Transverse colon (tissue), 4 donors: ENCODE measurements around the gene HYI. TPM values are rescaled to one million over a fixed set of nuclear protein-coding genes. Genes with fewer than 3 reads are reported as not detected.
"Not testable (repeated sequence)": the region's sequence is repeated elsewhere in the genome, so short reads cannot be mapped to it uniquely, and the experiment has no call there.

Experiments
- DNase-seq: peaks from one replicate; pipeline ENCODE4 v3.0.0-alpha.2; 2019
- H3K27ac ChIP-seq, 4 donors: fragments of 200-600 bp; sonication (generic); 2 replicates each; pipeline ENCODE4 v1.5.1; 2016 to 2018; ENCODE audit warnings: inconsistent platforms in 4 of 4
- H3K27me3 ChIP-seq: fragments of 200-600 bp; sonication (generic); 2 replicates; pipeline ENCODE4 v1.5.1; 2017; ENCODE audit warnings: inconsistent platforms
- H3K36me3 ChIP-seq, 4 donors: fragments of 200-600 bp; sonication (generic); 2 replicates each; pipeline ENCODE4 v1.5.1; 2017 to 2019; ENCODE audit warnings: inconsistent platforms in 4 of 4
- H3K4me1 ChIP-seq, 4 donors: fragments of 200-600 bp; sonication (generic); 2 replicates each; pipeline ENCODE4 v1.5.1; 2017 to 2020; ENCODE audit warnings: inconsistent platforms in 4 of 4
- H3K4me3 ChIP-seq, 4 donors: fragments of 200-600 bp; sonication (generic); 1 replicate in 1 of 4; 2 replicates in 3 of 4; pipeline versions ENCODE4 v1.5.1 to v1.6.1; 2017 to 2019; ENCODE audit warnings: inconsistent platforms in 4 of 4
- H3K9me3 ChIP-seq, 2 donors: fragments of 200-600 bp; sonication (generic); 2 replicates each; pipeline ENCODE4 v1.5.1; 2017 to 2019; ENCODE audit warnings: inconsistent platforms in 2 of 2
- CTCF ChIP-seq, 5 experiments: fragments of 200-600 bp in 3 of 5; fragments of 450-650 bp in 2 of 5; sonication (generic) in 3 of 5; IDR thresholded peaks; 1 replicate in 2 of 5; 2 replicates in 3 of 5; pipeline ENCODE4 v1.5.1; 2016 to 2017; ENCODE audit warnings: antibody characterized with exemption in 5 of 5, inconsistent platforms in 3 of 5, mild to moderate bottlenecking in 2 of 5, moderate library complexity in 1 of 5
- EP300 ChIP-seq: sonication (generic); formaldehyde crosslinking; IDR thresholded peaks from one replicate; pipeline ENCODE4 v1.6.1; 2017; ENCODE audit warnings: antibody characterized with exemption, low read depth
- POLR2A ChIP-seq: fragments of 450-650 bp; IDR thresholded peaks from one replicate; pipeline ENCODE4 v1.6.1; 2016; ENCODE audit warnings: antibody characterized with exemption, mild to moderate bottlenecking, moderate library complexity
- POLR2AphosphoS5 ChIP-seq, 3 donors: sonication (generic); formaldehyde crosslinking; IDR thresholded peaks; one replicate each; pipeline ENCODE4 v1.6.1; 2016; ENCODE audit warnings: antibody characterized with exemption in 3 of 3
- WGBS, 2 donors: methylation state at CpG; one replicate each; pipeline ENCODE4 v1.1.5; 2018; ENCODE audit warnings: low coverage in 1 of 2; 5-methylcytosine and 5-hydroxymethylcytosine counted together
- in situ Hi-C, 4 donors: fragments of 200-750 bp; cut with MboI; loops; one replicate each; pipeline versions ENCODE4 v1.15.0 to v1.15.1; 2017; ENCODE audit warnings: low sequenced_read_pairs in 3 of 4, low pct_ligation_motif_present in 1 of 4, low pct_unique_long_range_greater_than_20kb in 1 of 4
- intact Hi-C: fragments of 100-400 bp; cut with DNase I; formaldehyde crosslinking; loops from one replicate; pipeline ENCODE4 v1.15.1; 2023; ENCODE audit warnings: low total_unique reads
- total RNA-seq, 4 donors: library from RNA; depleted of rRNA; stranded (reverse); fragments of >200 nt; gene quantifications; one replicate each; pipeline ENCODE4 v1.1.0, GENCODE V29; 2016

HYI gene
- total RNA-seq, result 100 to 1,000 TPM in 3 of 4 donors, 10 to 100 TPM in 1; 71.1 to 126 (median 119) TPM

GRCh38 chr1:43453442-43454269, at the start of gene HYI:
TSS of gene HYI (minus strand) at chr1:43453931. CDS start at chr1:43453793, 138 bp downstream.
- peak; percentile 92 for DNase-seq
- intact Hi-C loops (no loop called here), in situ Hi-C loops (no loop called here)
- 0% methylated on average over 10 to 67 of the region's 87 CpGs for WGBS, 2 donors
- TF ChIP-seq POLR2AphosphoS5 (IDR thresholded peaks at IDR 0.05) (peak; percentile 74 to 81 (median 75)), POLR2A (peak; percentile 63), EP300 (no peak), CTCF (IDR thresholded peaks at IDR 0.05) (no peak)
- no peaks in the 10 kb centered on the region for H3K9me3 ChIP-seq
- peaks cover 0 to 12% (median 2%) of the 10 kb centered on the region in 4 donors for H3K36me3 ChIP-seq
- no peaks in the 10 kb centered on the region for H3K27me3 ChIP-seq
- peak within 1 kb of the TSS; percentile 20 to 67 (median 55) for H3K4me3 ChIP-seq
- H3K4me1 ChIP-seq, result peaks cover 0 to 27% (median 19%) of the 10 kb centered on the region in 4 donors
- peak within 1 kb of the TSS; percentile 91 to 97 (median 94) for H3K27ac ChIP-seq

- H3K27ac ChIP-seq, H3K4me1 ChIP-seq, intact Hi-C loops, H3K36me3 ChIP-seq, H3K4me3 ChIP-seq, H3K9me3 ChIP-seq, in situ Hi-C loops, H3K27me3 ChIP-seq, DNase-seq: not testable (repeated sequence)
- no CpG with 5 or more reads among the region's 33 CpGs for WGBS, 2 donors
Measured at GRCh38 chr1:43501806-43502205, 48.1 kb upstream of the HYI start.

- Histone ChIP-seq H3K27ac (no peak overlapping the region), H3K4me1 (no peaks in the 10 kb centered on the region), H3K27me3 (no peaks in the 10 kb centered on the region), H3K4me3 (no peak overlapping the region), H3K36me3 (no peaks in the 10 kb centered on the region), H3K9me3 (no peaks in the 10 kb centered on the region)
- 80 to 88% methylated on average over 6 of the region's 6 CpGs for WGBS, 2 donors
- in situ Hi-C loops, result no loop called here
- intact Hi-C loops, result no loop called here
- TF ChIP-seq EP300, result no peak
- TF ChIP-seq POLR2AphosphoS5 (IDR thresholded peaks at IDR 0.05), result no peak
- TF ChIP-seq CTCF (IDR thresholded peaks at IDR 0.05), result no peak
- no peak for TF ChIP-seq POLR2A
- DNase-seq, result no peak
Measured at GRCh38 chr1:43499898-43500297, 46.2 kb upstream of the HYI start.

- Histone ChIP-seq H3K4me3 (no peak overlapping the region), H3K27me3 (no peaks in the 10 kb centered on the region), H3K36me3 (no peaks in the 10 kb centered on the region), H3K27ac (no peak overlapping the region), H3K9me3 (no peaks in the 10 kb centered on the region), H3K4me1 (no peaks in the 10 kb centered on the region)
- no peak for DNase-seq
- intact Hi-C loops (no loop called here), in situ Hi-C loops (no loop called here)
- WGBS, 2 donors, result 85 to 89% methylated on average over 3 to 7 of the region's 7 CpGs
- TF ChIP-seq CTCF (IDR thresholded peaks at IDR 0.05), result no peak
- no peak for TF ChIP-seq POLR2AphosphoS5 (IDR thresholded peaks at IDR 0.05)
Measured at GRCh38 chr1:43495204-43495603, 41.5 kb upstream of the HYI start.
